Activated CD8-positive, alpha-beta T cell treated with anti-CD3 and anti-CD28 coated beads for 36 hours (primary cell): ENCODE results near the gene OTUB1. TPM values are rescaled to one million over a fixed set of nuclear protein-coding genes. Genes with fewer than 3 reads are reported as not detected.
A peak's percentile ranks its signal among the peaks of the same experiment; 100 is the strongest.

Source experiments
- ATAC-seq: fragments of 200-7000 bp; cut with Tn5 transposase; one replicate; pipeline ENCODE4 v1.10.0; 2021; ENCODE audit warnings: mild to moderate bottlenecking, moderate library complexity
- CTCF ChIA-PET: fragments of 350-600 bp; sonication (Branson Sonifier 250); formaldehyde crosslinking; loops from one replicate; lab custom pipeline; 2021; ENCODE audit warnings: antibody characterized with exemption; lab: Charles Lee
- POLR2A ChIA-PET: fragments of 350-600 bp; sonication (Branson Sonifier 250); formaldehyde crosslinking; loops from one replicate; lab custom pipeline; 2021; ENCODE audit warnings: antibody characterized with exemption; lab: Charles Lee
- DNase-seq: peaks from one replicate; pipeline ENCODE4 v3.0.0-alpha.2; 2020
- H3K27ac Mint-ChIP-seq: one replicate; pipeline ENCODE4 v1.8.0; 2021; ENCODE audit warnings: mild to moderate bottlenecking, mixed read lengths
- H3K27me3 Mint-ChIP-seq: one replicate; pipeline ENCODE4 v1.8.0; 2021; ENCODE audit warnings: mixed read lengths
- H3K36me3 Mint-ChIP-seq: one replicate; pipeline ENCODE4 v1.8.0; 2021; ENCODE audit warnings: low read depth, mixed read lengths
- H3K4me1 Mint-ChIP-seq: one replicate; pipeline ENCODE4 v1.8.0; 2021; ENCODE audit warnings: low read depth, mixed read lengths
- H3K4me3 Mint-ChIP-seq: one replicate; pipeline ENCODE4 v1.8.0; 2021; ENCODE audit warnings: mild to moderate bottlenecking, moderate library complexity, mixed read lengths
- H3K9me3 Mint-ChIP-seq: one replicate; pipeline ENCODE4 v1.8.0; 2021; ENCODE audit warnings: mixed read lengths
- CTCF ChIP-seq: fragments of 200-600 bp; IDR thresholded peaks from one replicate; pipeline ENCODE4 v1.8.0; 2022; ENCODE audit warnings: antibody characterized with exemption, mild to moderate bottlenecking
- intact Hi-C: fragments of 100-400 bp; cut with micrococcal nuclease; formaldehyde crosslinking; loops from one replicate; pipeline ENCODE4 v1.10.0; 2022
- total RNA-seq, 2 experiments: library from RNA; stranded (reverse); gene quantifications; one replicate each; pipeline ENCODE4 v1.2.3, GENCODE V29; 2021

OTUB1 gene
- total RNA-seq, 2 experiments from 2014 or later, result 70.1 to 73.9 TPM

- ChIA-PET CTCF (interaction anchor here (6.5 kb wide), 1 partner anchor 153 kb away, joined by 151 read pairs; no protein-coding TSS in a partner anchor), POLR2A (interaction anchor here (1.6 kb wide), 1 partner anchor 10 kb away, joined by 6 read pairs; no protein-coding TSS in a partner anchor)
- H3K4me1 Mint-ChIP-seq, result peaks cover 9% of the 10 kb centered on the region
- peaks cover 2% of the 10 kb centered on the region for H3K27me3 Mint-ChIP-seq
- H3K9me3 Mint-ChIP-seq, result no peaks in the 10 kb centered on the region
- no peak overlapping the region for H3K4me3 Mint-ChIP-seq
- TF ChIP-seq CTCF, result no peak
- peaks cover 18% of the 10 kb centered on the region for H3K36me3 Mint-ChIP-seq
- ATAC-seq (no peak), DNase-seq (no peak)
- no peak overlapping the region for H3K27ac Mint-ChIP-seq
- intact Hi-C loops, result no loop called here
These were observed 11.0 kb downstream of the OTUB1 start for GRCh38 chr11:63997104-63997700.

- H3K9me3 Mint-ChIP-seq, result no peaks in the 10 kb centered on the region
- DNase-seq (no peak), ATAC-seq (no peak)
- H3K4me3 Mint-ChIP-seq, result no peak overlapping the region
- peaks cover 16% of the 10 kb centered on the region for H3K36me3 Mint-ChIP-seq
- no peak for TF ChIP-seq CTCF
- peaks cover 2% of the 10 kb centered on the region for H3K27me3 Mint-ChIP-seq
- ChIA-PET POLR2A (interaction anchor here (1.6 kb wide), 1 partner anchor 10 kb away, joined by 6 read pairs; no protein-coding TSS in a partner anchor), CTCF (interaction anchor here (6.5 kb wide), 1 partner anchor 152 kb away, joined by 151 read pairs; no protein-coding TSS in a partner anchor)
- no peak overlapping the region for H3K27ac Mint-ChIP-seq
- peaks cover 9% of the 10 kb centered on the region for H3K4me1 Mint-ChIP-seq
- intact Hi-C loops, result no loop called here
These were observed 11.6 kb downstream of the OTUB1 start for GRCh38 chr11:63997801-63998337.

- no peak overlapping the region for H3K27ac Mint-ChIP-seq
- DNase-seq, result peak; percentile 28
- peaks cover 2% of the 10 kb centered on the region for H3K27me3 Mint-ChIP-seq
- no peak overlapping the region for H3K4me3 Mint-ChIP-seq
- ChIA-PET POLR2A (interaction anchor here (0.7 to 4.0 kb wide), 6 partner anchors 8 to 187 kb away, joined by 3 to 26 read pairs (median 4); partner anchors contain the start of gene STIP1), CTCF (interaction anchor here (1.0 to 6.5 kb wide), 13 partner anchors 8 to 306 kb away, joined by 3 to 151 read pairs (median 9); partner anchors contain the start of genes CATSPERZ and ESRRA)
- intact Hi-C loops, result no loop called here
- peak; percentile 7 for ATAC-seq
- no peak for TF ChIP-seq CTCF
- H3K4me1 Mint-ChIP-seq, result peaks cover 6% of the 10 kb centered on the region
- H3K9me3 Mint-ChIP-seq, result no peaks in the 10 kb centered on the region
- peaks cover 13% of the 10 kb centered on the region for H3K36me3 Mint-ChIP-seq
These were observed 12.5 kb downstream of the OTUB1 start for GRCh38 chr11:63998558-63999348.

- Mint-ChIP-seq H3K4me3 (peak overlapping the region; percentile 15), H3K36me3 (peaks cover 11% of the 10 kb centered on the region), H3K27me3 (peaks cover 2% of the 10 kb centered on the region), H3K9me3 (no peaks in the 10 kb centered on the region), H3K4me1 (peaks cover 6% of the 10 kb centered on the region), H3K27ac (no peak overlapping the region)
- DNase-seq (peak; percentile 74), ATAC-seq (peak; percentile 65)
- ChIA-PET CTCF (interaction anchor here (0.7 to 6.5 kb wide), 22 partner anchors 9 to 357 kb away, joined by 3 to 151 read pairs (median 8); partner anchors contain the start of genes CATSPERZ, ESRRA, MACROD1 and ZFTA), POLR2A (interaction anchor here (0.7 to 4.0 kb wide), 7 partner anchors 9 to 207 kb away, joined by 3 to 26 read pairs (median 3); partner anchors contain the start of genes FERMT3 and STIP1)
- no peak for TF ChIP-seq CTCF
- intact Hi-C loops, result loop anchor here (5.0 kb wide), 1 partner anchor 148 kb away; no protein-coding TSS in a partner anchor
These were observed 13.2 kb downstream of the OTUB1 start for GRCh38 chr11:63999349-64000025.
